GM12892 (cell line): ENCODE results near the gene TRIM8.

Source experiments
- DNase-seq: peaks from one replicate; pipeline ENCODE4 v3.0.0; 2011; ENCODE audit not compliant: insufficient read length
- FAIRE-seq: peaks from 2 replicates; lab custom pipeline; 2011; peaks lifted over from hg19 to GRCh38; lab: Jason Lieb, UNC
- POLR2A ChIP-seq: IDR thresholded peaks from 2 replicates; pipeline ENCODE4 v1.6.1; 2011; ENCODE audit warnings: low read depth, low read length, control low read depth
- POLR2AphosphoS5 ChIP-seq: IDR thresholded peaks from 2 replicates; pipeline ENCODE4 v1.6.1; 2011; ENCODE audit warnings: low read depth, low read length, control low read depth
- TAF1 ChIP-seq: IDR thresholded peaks from 2 replicates; pipeline ENCODE4 v1.6.1; 2011; ENCODE audit warnings: low read depth, mild to moderate bottlenecking, control low read depth, low read length, borderline replicate concordance

The TRIM8 gene

DNA sequence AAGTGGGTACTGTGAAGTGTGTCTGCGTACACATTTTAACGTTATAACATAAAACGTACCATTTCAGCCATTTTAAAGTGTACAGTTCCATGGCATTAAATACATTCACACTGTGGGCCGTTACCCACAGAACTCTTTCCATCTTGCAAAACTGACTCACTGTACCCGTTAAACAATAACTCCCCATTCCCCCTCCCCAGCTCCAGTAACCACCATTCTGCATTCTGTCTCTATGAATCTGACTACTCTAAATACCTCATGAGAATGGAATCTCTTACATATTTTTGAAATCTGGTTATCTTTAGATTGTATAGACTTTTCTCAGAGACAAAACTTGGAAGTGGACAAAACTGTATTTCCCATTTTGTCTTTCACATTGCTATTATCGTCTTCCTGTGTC is 60.6 kb downstream of the TRIM8 start:
- no peak for TF ChIP-seq POLR2A
- FAIRE-seq (no peak), DNase-seq (no peak)

DNA sequence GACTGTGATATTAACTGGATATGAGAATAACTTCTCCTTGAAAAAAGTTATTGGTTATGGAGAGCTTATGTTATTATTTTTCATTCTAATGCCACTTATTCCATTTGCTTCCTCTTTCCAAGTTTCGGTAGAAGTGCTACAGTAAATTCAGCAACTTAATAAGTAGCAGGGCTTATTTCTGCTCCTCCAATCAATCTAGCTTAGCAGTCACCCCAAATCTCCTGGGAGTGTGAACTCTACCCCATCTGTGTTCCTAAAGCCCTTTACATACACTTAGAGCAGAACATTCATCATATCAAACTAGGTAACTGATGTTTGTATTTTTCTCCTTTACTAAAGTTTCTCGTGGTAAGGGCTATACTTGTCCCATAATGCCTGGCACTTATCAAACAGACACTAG is 61.3 kb downstream of the TRIM8 start:
- DNase-seq (no peak), FAIRE-seq (peak; percentile 9)
- TF ChIP-seq TAF1 = no peak
- no peak for TF ChIP-seq POLR2AphosphoS5
- no peak for TF ChIP-seq POLR2A
